Measurements from ENCODE around the gene PSORS1C1.

DNA sequence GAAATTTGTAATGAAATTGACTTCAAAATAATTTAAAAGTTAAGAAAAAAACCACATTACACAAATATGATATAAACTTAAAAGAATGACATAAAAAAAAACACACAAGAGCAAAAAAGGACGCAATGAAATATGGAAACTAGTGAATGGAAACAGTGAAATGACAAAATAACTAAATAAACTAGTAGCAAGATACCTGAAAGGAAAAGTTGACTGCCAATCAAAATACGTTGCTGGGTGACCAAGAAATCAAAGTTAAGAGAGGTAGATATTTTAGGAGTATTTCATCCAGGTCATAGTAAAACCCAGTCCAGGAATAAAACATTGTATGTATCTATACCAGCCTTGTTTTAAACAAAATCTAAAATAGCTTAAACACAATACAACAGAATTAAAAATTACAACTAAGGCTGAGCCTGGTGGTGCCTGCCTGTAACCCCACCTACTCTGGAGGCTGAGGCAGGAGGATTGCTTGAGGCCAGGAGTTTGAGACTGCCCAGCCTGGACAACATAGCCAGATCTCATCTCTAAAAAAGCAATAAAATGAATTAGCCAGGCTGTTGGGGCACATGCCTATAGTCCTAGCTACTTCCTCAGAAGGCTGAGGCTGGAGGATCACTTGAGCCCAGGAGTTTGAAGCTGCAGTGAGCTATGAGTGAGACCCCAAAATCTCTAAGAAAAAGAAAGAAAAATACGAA is 24.2 kb upstream of the PSORS1C1 start:
- TF ChIP-seq EZH2 (IDR thresholded peaks at IDR 0.05; ENCODE audit: borderline replicate concordance) = no peak
- TF ChIP-seq, protein P1, sequence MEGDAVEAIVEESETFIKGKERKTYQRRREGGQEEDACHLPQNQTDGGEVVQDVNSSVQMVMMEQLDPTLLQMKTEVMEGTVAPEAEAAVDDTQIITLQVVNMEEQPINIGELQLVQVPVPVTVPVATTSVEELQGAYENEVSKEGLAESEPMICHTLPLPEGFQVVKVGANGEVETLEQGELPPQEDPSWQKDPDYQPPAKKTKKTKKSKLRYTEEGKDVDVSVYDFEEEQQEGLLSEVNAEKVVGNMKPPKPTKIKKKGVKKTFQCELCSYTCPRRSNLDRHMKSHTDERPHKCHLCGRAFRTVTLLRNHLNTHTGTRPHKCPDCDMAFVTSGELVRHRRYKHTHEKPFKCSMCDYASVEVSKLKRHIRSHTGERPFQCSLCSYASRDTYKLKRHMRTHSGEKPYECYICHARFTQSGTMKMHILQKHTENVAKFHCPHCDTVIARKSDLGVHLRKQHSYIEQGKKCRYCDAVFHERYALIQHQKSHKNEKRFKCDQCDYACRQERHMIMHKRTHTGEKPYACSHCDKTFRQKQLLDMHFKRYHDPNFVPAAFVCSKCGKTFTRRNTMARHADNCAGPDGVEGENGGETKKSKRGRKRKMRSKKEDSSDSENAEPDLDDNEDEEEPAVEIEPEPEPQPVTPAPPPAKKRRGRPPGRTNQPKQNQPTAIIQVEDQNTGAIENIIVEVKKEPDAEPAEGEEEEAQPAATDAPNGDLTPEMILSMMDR (IDR thresholded peaks at IDR 0.05; ENCODE audit: poor library complexity) = no peak
